Activated naive CD4-positive, alpha-beta T cell treated with anti-CD3 and anti-CD28 coated beads, Interleukin-2, amount 10 ng/mL, durations not matched to agents 7 days and 5 days (primary cell): Measurements from ENCODE around the gene EPHA3.

ENCODE experiments used
- CTCF ChIA-PET: fragments of 350-600 bp; sonication (Branson Sonifier 250); formaldehyde crosslinking; loops from one replicate; lab custom pipeline; 2021; ENCODE audit warnings: antibody characterized with exemption; lab: Charles Lee
- DNase-seq: peaks from one replicate; pipeline ENCODE4 v3.0.0-alpha.2; 2020
- H3K27ac Mint-ChIP-seq: one replicate; pipeline ENCODE4 v1.8.0; 2021; ENCODE audit warnings: mild to moderate bottlenecking, moderate library complexity, mixed read lengths
- H3K27me3 Mint-ChIP-seq: one replicate; pipeline ENCODE4 v1.8.0; 2021; ENCODE audit warnings: mild to moderate bottlenecking, mixed read lengths
- H3K36me3 Mint-ChIP-seq: one replicate; pipeline ENCODE4 v1.8.0; 2021; ENCODE audit warnings: mixed read lengths
- H3K4me1 Mint-ChIP-seq: one replicate; pipeline ENCODE4 v1.8.0; 2021; ENCODE audit warnings: mixed read lengths
- H3K4me3 Mint-ChIP-seq: one replicate; pipeline ENCODE4 v1.8.0; 2021; ENCODE audit warnings: mild to moderate bottlenecking, moderate library complexity, mixed read lengths
- H3K9me3 Mint-ChIP-seq: one replicate; pipeline ENCODE4 v1.8.0; 2021; ENCODE audit warnings: mixed read lengths

The EPHA3 gene

GRCh38 chr3:89171687-89172545 lies 64.5 kb downstream of the EPHA3 start:
- Mint-ChIP-seq H3K27ac (no peak overlapping the region), H3K36me3 (no peaks in the 10 kb centered on the region), H3K4me3 (no peak overlapping the region), H3K4me1 (no peaks in the 10 kb centered on the region), H3K9me3 (no peaks in the 10 kb centered on the region), H3K27me3 (no peaks in the 10 kb centered on the region)
- DNase-seq, result no peak
- CTCF ChIA-PET, result no interaction called here

DNA sequence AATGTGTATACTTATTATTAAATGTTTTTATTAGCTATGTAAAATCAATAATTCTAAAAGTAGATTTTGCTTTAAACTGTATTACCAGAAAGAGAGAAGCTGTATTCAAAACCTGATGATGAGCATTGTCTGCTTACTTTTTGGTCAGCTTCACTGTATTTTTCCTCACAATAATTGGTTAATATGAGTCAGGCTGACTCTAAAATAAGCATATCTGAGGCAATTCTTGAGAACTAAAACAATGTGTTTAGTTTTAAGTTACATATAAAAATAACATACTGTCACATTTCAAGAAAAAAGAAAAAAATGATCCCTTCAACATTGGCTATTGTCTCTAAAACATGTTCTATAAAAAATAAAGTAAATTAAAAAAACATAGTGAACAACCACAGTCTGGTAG lies 66.1 kb downstream of the EPHA3 start:
- Mint-ChIP-seq H3K27me3 (no peaks in the 10 kb centered on the region), H3K36me3 (no peaks in the 10 kb centered on the region), H3K4me1 (no peaks in the 10 kb centered on the region), H3K27ac (no peak overlapping the region), H3K9me3 (no peaks in the 10 kb centered on the region), H3K4me3 (no peak overlapping the region)
- DNase-seq, result no peak
- CTCF ChIA-PET, result no interaction called here

- Mint-ChIP-seq H3K27me3 (no peaks in the 10 kb centered on the region), H3K36me3 (no peaks in the 10 kb centered on the region), H3K4me3 (no peak overlapping the region), H3K27ac (no peak overlapping the region), H3K4me1 (no peaks in the 10 kb centered on the region), H3K9me3 (no peaks in the 10 kb centered on the region)
- CTCF ChIA-PET, result no interaction called here
- DNase-seq, result no peak
These were observed 72.1 kb downstream of the EPHA3 start for GRCh38 chr3:89179355-89180001.

DNA sequence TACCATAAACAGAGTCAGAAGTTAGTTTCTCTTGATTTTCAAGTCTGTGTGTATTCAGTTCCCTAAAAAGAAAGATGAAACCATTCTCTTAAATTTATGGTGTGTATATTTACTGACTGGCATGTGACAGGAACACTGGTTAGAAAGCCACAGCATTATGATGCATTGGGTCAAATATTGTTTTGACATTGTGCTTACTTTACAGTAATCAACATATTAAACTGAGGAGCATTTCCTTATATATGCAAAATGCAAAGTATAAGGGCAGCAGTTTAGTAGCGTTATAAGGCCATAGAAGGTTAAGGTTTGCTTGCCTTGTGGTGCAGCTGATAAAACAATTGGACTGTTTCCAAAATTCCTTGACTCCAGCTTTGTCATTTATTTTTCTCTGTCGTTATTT lies 72.9 kb downstream of the EPHA3 start:
- H3K27me3 Mint-ChIP-seq, result no peaks in the 10 kb centered on the region
- no peaks in the 10 kb centered on the region for H3K4me1 Mint-ChIP-seq
- no peaks in the 10 kb centered on the region for H3K9me3 Mint-ChIP-seq
- CTCF ChIA-PET, result no interaction called here
- DNase-seq, result no peak
- no peak overlapping the region for H3K4me3 Mint-ChIP-seq
- no peak overlapping the region for H3K27ac Mint-ChIP-seq
- H3K36me3 Mint-ChIP-seq, result no peaks in the 10 kb centered on the region

GRCh38 chr3:89182056-89182455 lies 74.6 kb downstream of the EPHA3 start:
- no peaks in the 10 kb centered on the region for H3K27me3 Mint-ChIP-seq
- DNase-seq, result no peak
- H3K4me1 Mint-ChIP-seq, result no peaks in the 10 kb centered on the region
- CTCF ChIA-PET, result no interaction called here
- no peak overlapping the region for H3K27ac Mint-ChIP-seq
- H3K36me3 Mint-ChIP-seq, result no peaks in the 10 kb centered on the region
- H3K9me3 Mint-ChIP-seq, result no peaks in the 10 kb centered on the region
- H3K4me3 Mint-ChIP-seq, result no peak overlapping the region

GRCh38 chr3:89184151-89184995 lies 77.0 kb downstream of the EPHA3 start:
- Mint-ChIP-seq H3K36me3 (no peaks in the 10 kb centered on the region), H3K27me3 (no peaks in the 10 kb centered on the region)
- CTCF ChIA-PET, result no interaction called here

GRCh38 chr3:89186456-89186855 lies 79.0 kb downstream of the EPHA3 start:
- Mint-ChIP-seq H3K27me3 (no peaks in the 10 kb centered on the region), H3K4me1 (no peaks in the 10 kb centered on the region), H3K27ac (no peak overlapping the region), H3K4me3 (no peak overlapping the region), H3K9me3 (no peaks in the 10 kb centered on the region), H3K36me3 (no peaks in the 10 kb centered on the region)
- no peak for DNase-seq
- CTCF ChIA-PET, result no interaction called here

More at GRCh38 chr3:89184151-89184995, 77.0 kb downstream of the EPHA3 start:
- Mint-ChIP-seq H3K27ac (no peak overlapping the region), H3K4me1 (no peaks in the 10 kb centered on the region), H3K9me3 (no peaks in the 10 kb centered on the region), H3K4me3 (no peak overlapping the region)
- DNase-seq, result no peak

DNA sequence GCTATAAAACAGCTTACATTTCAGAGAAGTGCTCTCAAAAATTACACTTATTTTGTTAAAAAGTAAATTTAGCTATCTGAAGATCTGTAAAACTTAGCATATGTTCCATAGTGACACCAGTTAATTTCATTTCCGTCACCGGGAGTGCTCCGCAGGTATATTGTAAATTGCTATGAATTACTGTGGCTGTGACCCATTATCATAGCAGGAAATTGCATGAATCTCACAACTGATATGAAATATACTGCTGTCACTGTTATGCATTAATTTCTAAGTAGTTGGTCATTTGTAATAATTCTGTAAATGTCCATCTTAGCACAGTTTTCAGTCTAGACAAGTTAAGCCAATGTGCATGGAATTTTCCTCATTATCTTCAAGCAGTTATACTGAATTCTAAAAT lies 91.2 kb downstream of the EPHA3 start:
- H3K27ac Mint-ChIP-seq, result no peak overlapping the region

GRCh38 chr3:89212619-89213018 lies 105.2 kb downstream of the EPHA3 start:
- no peak overlapping the region for H3K27ac Mint-ChIP-seq
- no peaks in the 10 kb centered on the region for H3K27me3 Mint-ChIP-seq
- H3K4me3 Mint-ChIP-seq, result no peak overlapping the region
- CTCF ChIA-PET, result no interaction called here
- DNase-seq, result no peak
- H3K4me1 Mint-ChIP-seq, result no peaks in the 10 kb centered on the region
- no peaks in the 10 kb centered on the region for H3K36me3 Mint-ChIP-seq
- peaks cover 2% of the 10 kb centered on the region for H3K9me3 Mint-ChIP-seq

More for the DNA sequence above, 91.2 kb downstream of the EPHA3 start:
- H3K4me3 Mint-ChIP-seq, result no peak overlapping the region
- H3K36me3 Mint-ChIP-seq, result no peaks in the 10 kb centered on the region
- H3K9me3 Mint-ChIP-seq, result peaks cover 3% of the 10 kb centered on the region
- CTCF ChIA-PET, result no interaction called here
- no peaks in the 10 kb centered on the region for H3K27me3 Mint-ChIP-seq
- DNase-seq, result no peak
- no peaks in the 10 kb centered on the region for H3K4me1 Mint-ChIP-seq

DNA sequence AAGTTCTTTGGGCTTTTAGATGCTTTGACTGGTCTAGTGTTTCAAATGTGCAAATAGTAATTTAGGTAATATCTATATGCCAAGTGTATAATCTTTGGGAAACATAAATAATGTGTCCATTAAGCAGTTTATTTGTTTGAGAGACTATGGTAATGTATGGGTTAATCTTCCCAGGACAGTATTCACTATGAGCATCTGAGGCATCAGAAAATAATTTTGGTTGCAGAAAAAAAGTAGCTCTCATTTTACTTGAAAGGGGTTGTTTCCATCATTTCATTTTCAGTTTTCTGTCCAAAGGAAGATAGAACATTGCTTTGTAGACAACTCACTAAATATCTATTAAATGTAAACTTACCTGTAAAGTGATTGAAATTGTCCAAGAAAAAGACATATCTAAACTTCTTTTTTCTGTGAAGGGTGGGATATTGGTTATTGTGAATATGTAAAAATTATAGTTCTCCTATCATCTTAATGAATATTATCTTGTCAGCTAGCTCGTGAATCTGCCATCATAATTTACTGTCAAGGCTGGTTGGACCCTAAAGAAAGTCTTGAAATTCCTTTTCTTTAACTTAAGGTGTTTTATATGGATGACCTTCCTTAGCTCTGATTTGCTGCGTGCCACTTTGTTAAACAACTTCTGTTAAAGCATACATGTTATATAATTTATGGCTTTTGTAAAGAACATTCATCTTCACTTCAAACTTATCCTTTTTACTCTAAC lies 108.8 kb downstream of the EPHA3 start:
- H3K36me3 Mint-ChIP-seq, result no peaks in the 10 kb centered on the region
- CTCF ChIA-PET, result no interaction called here
- H3K27ac Mint-ChIP-seq, result no peak overlapping the region
- no peak overlapping the region for H3K4me3 Mint-ChIP-seq
- DNase-seq, result no peak
- H3K27me3 Mint-ChIP-seq, result no peaks in the 10 kb centered on the region
- H3K9me3 Mint-ChIP-seq, result peaks cover 1% of the 10 kb centered on the region
- H3K4me1 Mint-ChIP-seq, result no peaks in the 10 kb centered on the region

- H3K9me3 Mint-ChIP-seq, result peaks cover 1% of the 10 kb centered on the region
- no peaks in the 10 kb centered on the region for H3K27me3 Mint-ChIP-seq
- H3K36me3 Mint-ChIP-seq, result no peaks in the 10 kb centered on the region
- no peak overlapping the region for H3K4me3 Mint-ChIP-seq
- H3K4me1 Mint-ChIP-seq, result no peaks in the 10 kb centered on the region
- no peak overlapping the region for H3K27ac Mint-ChIP-seq
- CTCF ChIA-PET, result no interaction called here
- DNase-seq, result no peak
These were observed 109.8 kb downstream of the EPHA3 start for GRCh38 chr3:89217148-89217685.

- CTCF ChIA-PET, result no interaction called here
- peaks cover 1% of the 10 kb centered on the region for H3K9me3 Mint-ChIP-seq
- no peak overlapping the region for H3K27ac Mint-ChIP-seq
- H3K4me1 Mint-ChIP-seq, result no peaks in the 10 kb centered on the region
- DNase-seq, result no peak
- no peak overlapping the region for H3K4me3 Mint-ChIP-seq
- H3K36me3 Mint-ChIP-seq, result no peaks in the 10 kb centered on the region
- H3K27me3 Mint-ChIP-seq, result no peaks in the 10 kb centered on the region
These were observed 114.5 kb downstream of the EPHA3 start for GRCh38 chr3:89221924-89222323.

GRCh38 chr3:89223188-89223587 lies 115.8 kb downstream of the EPHA3 start:
- DNase-seq, result no peak
- Mint-ChIP-seq H3K27me3 (no peaks in the 10 kb centered on the region), H3K4me3 (no peak overlapping the region), H3K4me1 (no peaks in the 10 kb centered on the region), H3K36me3 (no peaks in the 10 kb centered on the region), H3K9me3 (peaks cover 1% of the 10 kb centered on the region), H3K27ac (no peak overlapping the region)
- CTCF ChIA-PET, result no interaction called here

GRCh38 chr3:89227218-89227617 lies 119.8 kb downstream of the EPHA3 start:
- Mint-ChIP-seq H3K36me3 (no peaks in the 10 kb centered on the region), H3K9me3 (peaks cover 3% of the 10 kb centered on the region), H3K27ac (no peak overlapping the region), H3K4me1 (no peaks in the 10 kb centered on the region), H3K27me3 (no peaks in the 10 kb centered on the region), H3K4me3 (no peak overlapping the region)
- no peak for DNase-seq
- CTCF ChIA-PET, result no interaction called here
